IMR-90 (cell line): ENCODE measurements around the gene RERE. TPM values are rescaled to one million over a fixed set of nuclear protein-coding genes. Genes with fewer than 3 reads are reported as not detected.

Source experiments
- ATAC-seq: fragments of 200-7000 bp; cut with Tn5 transposase; 2 replicates; pipeline ENCODE4 v1.9.1; 2020; ENCODE audit warnings: low read depth, mild to moderate bottlenecking, moderate library complexity
- BruUV-seq: library from RNA; stranded (reverse); fragments of 400-500 nt; replicated peaks from 2 replicates; lab custom pipeline; 2021; lab: Mats Ljungman, UMichigan
- CTCF ChIA-PET: fragments of 300-600 bp; formaldehyde crosslinking; extraction: SDS; loops from one replicate; lab custom pipeline; 2021; ENCODE audit warnings: antibody characterized with exemption; lab: Yijun Ruan, JAX
- POLR2A ChIA-PET: fragments of 300-600 bp; sonication (Branson Sonifier 250); formaldehyde crosslinking; loops from one replicate; lab custom pipeline; 2022; ENCODE audit warnings: antibody characterized with exemption; ENCODE audit not compliant: unreplicated experiment; lab: Charles Lee
- DNase-seq: peaks from one replicate; pipeline ENCODE4 v3.0.0; 2013
- H2AFZ ChIP-seq: replicated peaks from 2 replicates; pipeline ENCODE3; 2013; ENCODE audit warnings: low read length, mild to moderate bottlenecking; ENCODE audit not compliant: poor library complexity
- H2AK5ac ChIP-seq: 2 replicates; pipeline ENCODE4 v1.6.1; 2013; ENCODE audit warnings: low read depth, low read length, inconsistent platforms
- H2AK9ac ChIP-seq: replicated peaks from 2 replicates; pipeline ENCODE3; 2013; ENCODE audit warnings: mild to moderate bottlenecking, low read depth, low read length, moderate library complexity; ENCODE audit not compliant: poor library complexity
- H2BK120ac ChIP-seq: 2 replicates; pipeline ENCODE4 v1.6.1; 2013; ENCODE audit warnings: low read depth, low read length, inconsistent platforms
- H2BK15ac ChIP-seq: 3 replicates; pipeline ENCODE4 v1.6.1; 2013; ENCODE audit warnings: low read depth, low read length, inconsistent platforms
- H2BK20ac ChIP-seq: 2 replicates; pipeline ENCODE4 v1.6.1; 2013; ENCODE audit warnings: low read depth, mild to moderate bottlenecking, inconsistent platforms, low read length, moderate library complexity
- H2BK5ac ChIP-seq: 2 replicates; pipeline ENCODE4 v1.6.1; 2013; ENCODE audit warnings: mild to moderate bottlenecking, low read depth, low read length, inconsistent platforms; ENCODE audit not compliant: poor library complexity, severe bottlenecking
- H3K14ac ChIP-seq: replicated peaks from 2 replicates; pipeline ENCODE4 v1.6.1; 2013; ENCODE audit warnings: low read depth, low read length, inconsistent platforms
- H3K18ac ChIP-seq: 2 replicates; pipeline ENCODE4 v1.6.1; 2013; ENCODE audit warnings: low read depth, low read length, control low read depth
- H3K23ac ChIP-seq: 2 replicates; pipeline ENCODE4 v1.6.1; 2013; ENCODE audit warnings: low read depth, low read length, inconsistent platforms
- H3K27ac ChIP-seq: 2 replicates; pipeline ENCODE4 v1.5.1; 2013; ENCODE audit warnings: mild to moderate bottlenecking, control low read depth, low read length; ENCODE audit not compliant: insufficient read depth
- H3K27me3 ChIP-seq: 2 replicates; pipeline ENCODE4 v1.6.1; 2013; ENCODE audit warnings: low read length; ENCODE audit not compliant: control insufficient read depth, insufficient read depth
- H3K36me3 ChIP-seq: 2 replicates; pipeline ENCODE4 v1.6.1; 2013; ENCODE audit warnings: low read length, mixed read lengths; ENCODE audit not compliant: control insufficient read depth, insufficient read depth
- H3K4ac ChIP-seq: 2 replicates; pipeline ENCODE4 v1.6.1; 2013; ENCODE audit warnings: low read depth, low read length, inconsistent platforms
- H3K4me1 ChIP-seq: 2 replicates; pipeline ENCODE4 v1.6.1; 2013; ENCODE audit warnings: low read length, mixed read lengths; ENCODE audit not compliant: control insufficient read depth, insufficient read depth
- H3K4me2 ChIP-seq: 2 replicates; pipeline ENCODE4 v1.6.1; 2013; ENCODE audit warnings: low read depth, mild to moderate bottlenecking, control low read depth, low read length, moderate library complexity
- H3K4me3 ChIP-seq: 2 replicates; pipeline ENCODE4 v1.5.1; 2013; ENCODE audit warnings: low read depth, mild to moderate bottlenecking, control low read depth, low read length, moderate library complexity; ENCODE audit not compliant: insufficient read depth
- H3K56ac ChIP-seq: 2 replicates; pipeline ENCODE4 v1.6.1; 2013; ENCODE audit warnings: low read length, inconsistent platforms; ENCODE audit not compliant: insufficient read depth; ENCODE audit errors: extremely low read depth
- H3K79me1 ChIP-seq, 2 experiments: 2 replicates each; pipeline ENCODE4 v1.6.1; 2013; ENCODE audit warnings: low read length in 2 of 2, inconsistent platforms in 1 of 2, low read depth in 1 of 2
- H3K9ac ChIP-seq: 2 replicates; pipeline ENCODE4 v1.6.1; 2013; ENCODE audit warnings: low read depth, low read length, control low read depth
- H3K9me1 ChIP-seq: 2 replicates; pipeline ENCODE4 v1.6.1; 2013; ENCODE audit warnings: low read length, inconsistent platforms; ENCODE audit not compliant: insufficient read depth
- H3K9me3 ChIP-seq: 2 replicates; pipeline ENCODE4 v1.6.1; 2013; ENCODE audit warnings: low read length; ENCODE audit not compliant: control insufficient read depth, insufficient read depth
- H4K20me1 ChIP-seq: 2 replicates; pipeline ENCODE4 v1.6.1; 2013; ENCODE audit warnings: low read length, inconsistent platforms; ENCODE audit not compliant: insufficient read depth
- H4K5ac ChIP-seq: 2 replicates; pipeline ENCODE4 v1.6.1; 2013; ENCODE audit warnings: mild to moderate bottlenecking, low read depth, low read length, control low read depth
- H4K8ac ChIP-seq, 2 experiments: 2 replicates each; pipeline ENCODE4 v1.6.1; 2013; ENCODE audit warnings: low read depth in 2 of 2, low read length in 2 of 2, control low read depth in 1 of 2, inconsistent platforms in 1 of 2
- H4K91ac ChIP-seq: 2 replicates; pipeline ENCODE4 v1.6.1; 2013; ENCODE audit warnings: low read depth, low read length, inconsistent platforms; ENCODE audit not compliant: insufficient read depth
- CEBPB ChIP-seq: IDR thresholded peaks from 2 replicates; pipeline ENCODE4 v1.6.1; 2012; ENCODE audit warnings: low read depth, low read length, improper control_type of control experiment
- MAFK ChIP-seq: IDR thresholded peaks from 2 replicates; pipeline ENCODE4 v1.6.1; 2012; ENCODE audit warnings: low read depth, low read length, improper control_type of control experiment
- RFX5 ChIP-seq: IDR thresholded peaks from 2 replicates; pipeline ENCODE4 v1.8.0; 2012; ENCODE audit warnings: low read depth, mild to moderate bottlenecking, low read length, moderate library complexity
- WGBS, 2 experiments: methylation state at CpG; one replicate each; pipeline versions ENCODE4 v1.1.5 to v1.1.7; 2013; ENCODE audit warnings: missing lambda C conversion rate in 2 of 2; ENCODE audit not compliant: insufficient read length in 1 of 2; ENCODE audit errors: extremely low coverage in 2 of 2; 5-methylcytosine and 5-hydroxymethylcytosine counted together
- dilution Hi-C: fragments of 300-500 bp; cut with HindIII; formaldehyde crosslinking; loops from one replicate; pipeline ENCODE4 v1.14.3; 2018; ENCODE audit warnings: low sequenced_read_pairs; ENCODE audit not compliant: unreplicated experiment
- in situ Hi-C: fragments of 300-500 bp; cut with MboI; formaldehyde crosslinking; loops from 3 replicates; pipeline ENCODE4 v1.14.3; 2019; ENCODE audit warnings: low sequenced_read_pairs, inconsistent platforms, mixed read lengths
- intact Hi-C: fragments of 100-400 bp; cut with micrococcal nuclease; formaldehyde crosslinking; loops from 2 replicates; pipeline ENCODE4 v1.10.0; 2022
- polyA plus RNA-seq, 3 experiments: library from polyadenylated mRNA; depleted of rRNA; stranded (reverse); fragments of >200 nt; gene quantifications; 2 replicates each; pipeline ENCODE4 v1.2.3, GENCODE V29; 2012; ENCODE audit warnings: low replicate concordance in 1 of 3
- total RNA-seq: library from RNA; depleted of rRNA; stranded (reverse); fragments of >200 nt; gene quantifications from 2 replicates; pipeline ENCODE4 v1.2.3, GENCODE V29; 2012
- TF ChIP-seq, protein P1 (sequence below): fragments of 150-350 bp; IDR thresholded peaks from 2 replicates; pipeline ENCODE4 v1.6.1; 2016; ENCODE audit warnings: low read depth, mild to moderate bottlenecking, low read length, moderate library complexity, borderline replicate concordance

The RERE gene
- total and polyA plus RNA-seq, 2 of the 4 experiments (the other 2 are of a cell fraction) = 11.5 to 25.1 TPM

DNA sequence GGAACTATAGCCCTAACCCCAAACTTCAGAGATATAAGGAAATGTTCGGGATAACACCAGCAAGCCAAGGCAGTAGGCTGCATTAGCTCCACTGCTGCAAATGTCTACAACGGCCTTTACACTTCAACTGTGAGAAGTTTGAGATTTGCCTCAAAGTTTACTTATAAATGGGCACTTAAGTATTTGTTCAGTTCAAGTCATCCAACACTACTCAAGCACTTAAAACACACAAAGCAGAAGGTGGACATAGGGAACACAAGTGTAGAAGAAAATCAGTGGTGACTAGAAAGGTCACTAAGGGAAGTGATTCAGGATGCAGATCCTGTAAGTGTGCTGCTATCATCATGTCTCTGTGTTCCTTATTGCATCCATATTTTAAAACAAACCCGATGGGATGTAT lies 278.9 kb downstream of the RERE start:
- no peak overlapping the region for H2BK5ac ChIP-seq
- H3K4ac ChIP-seq = no peak overlapping the region
- WGBS, 2 experiments = no CpG with 5 or more reads among the region's 3 CpGs
- in situ Hi-C loops = no loop called here
- no peak overlapping the region for H3K9ac ChIP-seq
- H2BK120ac ChIP-seq = no peak overlapping the region
- no peak overlapping the region for H2BK15ac ChIP-seq
- intact Hi-C loops = no loop called here
- no peak overlapping the region for H2AK9ac ChIP-seq
- no peak overlapping the region for H3K56ac ChIP-seq
- dilution Hi-C loops = no loop called here
- 0 out of 2 replicates have a peak, but pooled peaks cover 7% of the 10 kb centered on the region for H4K20me1 ChIP-seq
- no peak for DNase-seq
- H3K36me3 ChIP-seq = peaks cover 4% of the 10 kb centered on the region; the same call in 1 of the 2 replicates
- no peaks in the 10 kb centered on the region for H3K27me3 ChIP-seq
- ChIA-PET POLR2A (no interaction called here), CTCF (interaction anchor here (0.6 kb wide), 1 partner anchor 9 kb away, joined by 3 read pairs; no protein-coding TSS in a partner anchor)
- no peak overlapping the region for H3K14ac ChIP-seq
- no peak overlapping the region for H4K91ac ChIP-seq
- no peak overlapping the region for H3K27ac ChIP-seq
- no TSS peak for BruUV-seq
- H3K9me3 ChIP-seq = no peaks in the 10 kb centered on the region
- no peak for ATAC-seq
- H4K5ac ChIP-seq = no peak overlapping the region
- no peak overlapping the region for H4K8ac ChIP-seq
- no peak overlapping the region for H2AK5ac ChIP-seq
- no peak overlapping the region for H3K4me2 ChIP-seq
- H3K9me1 ChIP-seq = peaks cover 11% of the 10 kb centered on the region
- H3K4me3 ChIP-seq = no peak overlapping the region
- H3K23ac ChIP-seq = no peak overlapping the region
- no peak overlapping the region for H2BK20ac ChIP-seq
- TF ChIP-seq CEBPB (no peak), MAFK (no peak), RFX5 (no peak)
- TF ChIP-seq, protein P1, sequence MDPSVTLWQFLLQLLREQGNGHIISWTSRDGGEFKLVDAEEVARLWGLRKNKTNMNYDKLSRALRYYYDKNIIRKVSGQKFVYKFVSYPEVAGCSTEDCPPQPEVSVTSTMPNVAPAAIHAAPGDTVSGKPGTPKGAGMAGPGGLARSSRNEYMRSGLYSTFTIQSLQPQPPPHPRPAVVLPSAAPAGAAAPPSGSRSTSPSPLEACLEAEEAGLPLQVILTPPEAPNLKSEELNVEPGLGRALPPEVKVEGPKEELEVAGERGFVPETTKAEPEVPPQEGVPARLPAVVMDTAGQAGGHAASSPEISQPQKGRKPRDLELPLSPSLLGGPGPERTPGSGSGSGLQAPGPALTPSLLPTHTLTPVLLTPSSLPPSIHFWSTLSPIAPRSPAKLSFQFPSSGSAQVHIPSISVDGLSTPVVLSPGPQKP = no peak
- no peak overlapping the region for H3K18ac ChIP-seq
- peaks cover 29 to 53% of the 10 kb centered on the region in 2 experiments for H3K79me1 ChIP-seq
- H3K4me1 ChIP-seq = peaks cover 18% of the 10 kb centered on the region
- H2AFZ ChIP-seq = no peak overlapping the region
